GM12878 (cell line): ENCODE data around the gene CNTNAP5. TPM values are rescaled to one million over a fixed set of nuclear protein-coding genes. Genes with fewer than 3 reads are reported as not detected.

Experiments
- ATAC-seq: fragments of 200-7000 bp; cut with Tn5 transposase; 3 replicates; pipeline ENCODE4 v1.9.1; 2020; ENCODE audit warnings: mild to moderate bottlenecking, moderate library complexity
- BruUV-seq: library from RNA; stranded (reverse); fragments of 400-500 nt; replicated peaks from 2 replicates; lab custom pipeline; 2021; lab: Mats Ljungman, UMichigan
- CTCF ChIA-PET: fragments of 300-600 bp; sonication (Branson Sonifier 250); formaldehyde crosslinking; extraction: SDS; loops from one replicate; lab custom pipeline; 2021; ENCODE audit warnings: inconsistent platforms; lab: Yijun Ruan, JAX
- POLR2A ChIA-PET: fragments of 350-600 bp; formaldehyde crosslinking; extraction: SDS; loops from one replicate; lab custom pipeline; 2021; ENCODE audit warnings: inconsistent platforms; lab: Charles Lee
- RAD21 ChIA-PET: fragments of 300-600 bp; sonication (Branson Sonifier 250); formaldehyde crosslinking; loops from one replicate; lab custom pipeline; 2023; ENCODE audit warnings: antibody characterized with exemption; ENCODE audit not compliant: unreplicated experiment; lab: Charles Lee
- SMC1A ChIA-PET: fragments of 300-600 bp; sonication (Branson Sonifier 250); formaldehyde crosslinking; loops from one replicate; lab custom pipeline; 2023; ENCODE audit not compliant: unreplicated experiment, uncharacterized antibody; lab: Charles Lee
- DNase-seq: peaks from one replicate; pipeline ENCODE4 v3.0.0-alpha.2; 2011; ENCODE audit warnings: low read depth, low spot score
- FAIRE-seq: peaks from 3 replicates; lab custom pipeline; 2011; peaks lifted over from hg19 to GRCh38; lab: Jason Lieb, UNC
- H2AFZ ChIP-seq: 2 replicates; pipeline ENCODE4 v1.6.0; 2011; ENCODE audit warnings: low read depth, low read length, control low read depth; ENCODE audit not compliant: control insufficient read depth
- H3K27ac ChIP-seq: 2 replicates; pipeline ENCODE4 v1.5.1; 2011; ENCODE audit warnings: control low read depth; ENCODE audit not compliant: control insufficient read depth, insufficient read depth
- H3K27me3 ChIP-seq, 2 experiments: replicated peaks in 1 of 2; 2 replicates each; pipeline versions ENCODE4 v1.6.0 to v1.6.1; 2011; ENCODE audit warnings: low read length in 1 of 2; ENCODE audit not compliant: control insufficient read depth in 2 of 2, insufficient read depth in 2 of 2
- H3K36me3 ChIP-seq, 2 experiments: 2 replicates each; pipeline ENCODE4 v1.5.1; 2011; ENCODE audit warnings: low read length in 1 of 2; ENCODE audit not compliant: control insufficient read depth in 2 of 2, insufficient read depth in 2 of 2
- H3K4me1 ChIP-seq: 2 replicates; pipeline ENCODE4 v1.6.1; 2011; ENCODE audit warnings: mild to moderate bottlenecking, low read length, moderate library complexity, mixed read lengths; ENCODE audit not compliant: control insufficient read depth, insufficient read depth
- H3K4me2 ChIP-seq: 2 replicates; pipeline ENCODE4 v1.6.0; 2011; ENCODE audit warnings: control low read depth; ENCODE audit not compliant: control insufficient read depth, insufficient read depth
- H3K4me3 ChIP-seq: fragments of 200-600 bp; sonication (generic); 2 replicates; pipeline ENCODE4 v1.5.1; 2016
- H3K79me2 ChIP-seq: 2 replicates; pipeline ENCODE4 v1.6.0; 2011; ENCODE audit warnings: low read length; ENCODE audit not compliant: control insufficient read depth, insufficient read depth
- H3K9ac ChIP-seq: 2 replicates; pipeline ENCODE4 v1.8.0; 2011; ENCODE audit warnings: low read length, control low read depth, mixed read lengths; ENCODE audit not compliant: control insufficient read depth, insufficient read depth
- H3K9me3 ChIP-seq: replicated peaks from 3 replicates; pipeline ENCODE4 v1.5.1; 2011; ENCODE audit warnings: mild to moderate bottlenecking, low read length; ENCODE audit not compliant: control insufficient read depth, insufficient read depth
- H4K20me1 ChIP-seq: 2 replicates; pipeline ENCODE4 v1.6.0; 2011; ENCODE audit not compliant: control insufficient read depth, insufficient read depth
- CBX3 ChIP-seq: fragments of 200-600 bp; sonication (generic); IDR thresholded peaks from 2 replicates; pipeline ENCODE4 v1.6.1; 2016; ENCODE audit warnings: low read depth, borderline replicate concordance
- FOXK2 ChIP-seq: fragments of 450-650 bp; IDR thresholded peaks from 2 replicates; pipeline ENCODE4 v1.6.1; 2017; ENCODE audit warnings: mild to moderate bottlenecking, moderate library complexity
- KDM1A ChIP-seq: fragments of 200-600 bp; sonication (generic); IDR thresholded peaks from 2 replicates; pipeline ENCODE4 v1.6.1; 2016; ENCODE audit warnings: borderline replicate concordance
- NR2C1 ChIP-seq: fragments of 450-650 bp; IDR thresholded peaks from 2 replicates; pipeline ENCODE4 v1.6.1; 2017; ENCODE audit warnings: antibody characterized with exemption, mild to moderate bottlenecking, moderate library complexity
- NR2C2 ChIP-seq: IDR thresholded peaks from 2 replicates; pipeline ENCODE4 v1.6.1; 2011; ENCODE audit warnings: borderline replicate concordance, low read depth; ENCODE audit not compliant: control insufficient read depth, insufficient read length
- SUZ12 ChIP-seq: fragments of 200-600 bp; sonication (generic); IDR thresholded peaks from one replicate; pipeline ENCODE4 v1.6.1; 2018; ENCODE audit warnings: antibody characterized with exemption, mild to moderate bottlenecking; ENCODE audit not compliant: unreplicated experiment
- WGBS: methylation state at CpG from one replicate; pipeline ENCODE4 v1.1.6; 2016; ENCODE audit warnings: low lambda C conversion rate; ENCODE audit not compliant: insufficient replicate concordance, insufficient coverage; ENCODE audit errors: missing lambda C conversion rate; 5-methylcytosine and 5-hydroxymethylcytosine counted together
- in situ Hi-C: fragments of 300-500 bp; cut with MboI; formaldehyde crosslinking; loops from 9 replicates; pipeline ENCODE4 v1.14.3; 2018; ENCODE audit warnings: mixed read lengths
- intact Hi-C: fragments of 100-400 bp; cut with micrococcal nuclease; formaldehyde crosslinking; loops from one replicate; pipeline ENCODE4 v1.14.2; 2022; ENCODE audit not compliant: unreplicated experiment
- polyA plus RNA-seq, 11 experiments: library from polyadenylated mRNA; depleted of rRNA in 4 of 11; unstranded in 6 of 11; stranded (reverse) in 5 of 11; fragments of >200 nt; fragmentation: Nextera tagmentation in 4 of 11; fragmentation: Illumina TruSeq in 1 of 11; extraction: Ambion mirVana in 4 of 11; extraction: Trizol in 1 of 11; gene quantifications; 1 replicate in 1 of 11; 2 replicates in 10 of 11; pipeline versions ENCODE4 v1.2.1 to v1.2.3, GENCODE V29; 2011 to 2016; ENCODE audit warnings: inconsistent platforms in 2 of 11, missing spikeins in 2 of 11, low read depth in 1 of 11
- total RNA-seq, 4 experiments: library from RNA; depleted of rRNA in 3 of 4; stranded (reverse); fragments of >200 nt in 3 of 4; fragmentation: Illumina TruSeq in 1 of 4; extraction: Trizol in 1 of 4; gene quantifications; 2 replicates each; pipeline versions ENCODE4 v1.2.1 to v1.2.3, GENCODE V29; 2013 to 2021

The CNTNAP5 gene
- total and polyA plus RNA-seq, 10 of the 15 experiments (the other 5 are each of a cell fraction or from before 2014, with no cell fraction given): not detected

DNA sequence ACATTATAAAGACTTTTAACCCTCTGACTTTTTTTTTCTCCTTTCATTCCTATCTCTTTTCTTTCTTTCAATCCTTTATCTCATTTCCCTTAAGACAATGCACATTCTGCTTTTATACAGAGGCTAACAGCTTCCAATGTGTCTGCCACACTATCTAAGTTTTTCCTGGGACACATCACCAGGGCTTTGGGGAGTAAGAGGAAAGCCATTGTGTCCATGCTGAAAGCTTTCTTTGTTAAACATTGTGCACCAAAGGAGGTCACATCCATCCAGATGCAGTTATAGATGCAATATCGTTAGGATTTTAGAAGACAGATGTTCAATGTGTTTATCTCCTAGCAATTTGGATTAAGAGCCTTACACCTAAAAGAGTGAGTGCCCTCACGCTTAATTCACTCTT, 534.1 kb downstream of the CNTNAP5 start:
- no peak overlapping the region for H2AFZ ChIP-seq
- no peak for FAIRE-seq
- H3K4me2 ChIP-seq: no peak overlapping the region
- no peaks in the 10 kb centered on the region for H4K20me1 ChIP-seq
- no peaks in the 10 kb centered on the region for H3K9me3 ChIP-seq
- H3K36me3 ChIP-seq: no peaks in the 10 kb centered on the region
- RAD21 ChIA-PET: no interaction called here
- intact Hi-C loops: no loop called here
- no peaks in the 10 kb centered on the region for H3K4me1 ChIP-seq
- no peak overlapping the region for H3K9ac ChIP-seq
- WGBS: 0% methylated on average over 2 of the region's 2 CpGs
- in situ Hi-C loops: no loop called here
- SMC1A ChIA-PET: no interaction called here
- no peak overlapping the region for H3K27ac ChIP-seq
- DNase-seq: no peak
- H3K79me2 ChIP-seq: no peaks in the 10 kb centered on the region
- ATAC-seq: no peak
- no peaks in the 10 kb centered on the region for H3K27me3 ChIP-seq
- POLR2A ChIA-PET: no interaction called here
- CTCF ChIA-PET: no interaction called here
- TF ChIP-seq CBX3: no peak
- no peak overlapping the region for H3K4me3 ChIP-seq
- BruUV-seq: no TSS peak

- ChIA-PET RAD21 (no interaction called here), SMC1A (no interaction called here), CTCF (no interaction called here), POLR2A (no interaction called here)
- no peaks in the 10 kb centered on the region for H4K20me1 ChIP-seq
- no peaks in the 10 kb centered on the region for H3K27me3 ChIP-seq
- TF ChIP-seq FOXK2: no peak
- no peak for TF ChIP-seq KDM1A
- TF ChIP-seq SUZ12: no peak
- no peak for TF ChIP-seq NR2C1
- TF ChIP-seq NR2C2: no peak
- BruUV-seq: no TSS peak
- H3K9ac ChIP-seq: no peak overlapping the region
- in situ Hi-C loops (no loop called here), intact Hi-C loops (no loop called here)
- DNase-seq (no peak), ATAC-seq (no peak), FAIRE-seq (no peak)
- no peak overlapping the region for H2AFZ ChIP-seq
- 4% methylated on average over 4 of the region's 4 CpGs for WGBS
- no peaks in the 10 kb centered on the region for H3K9me3 ChIP-seq
- no peaks in the 10 kb centered on the region for H3K4me1 ChIP-seq
- no peaks in the 10 kb centered on the region for H3K79me2 ChIP-seq
- no peaks in the 10 kb centered on the region for H3K36me3 ChIP-seq
- no peak overlapping the region for H3K27ac ChIP-seq
- no peak overlapping the region for H3K4me2 ChIP-seq
- H3K4me3 ChIP-seq: no peak overlapping the region
Observed at GRCh38 chr2:124560592-124561112, 535.6 kb downstream of the CNTNAP5 start.
